Kasumi-1 (cell line): ENCODE measurements around the gene IFT172.
A peak's percentile ranks its signal among the peaks of the same experiment; 100 is the strongest.
"Not testable (repeated sequence)": the region's sequence is repeated elsewhere in the genome, so short reads cannot be mapped to it uniquely, and the experiment has no call there.

Experiments
- DNase-seq, 2 experiments: peaks; one replicate each; lab custom pipeline; 2025; lab: John Stamatoyannopoulos, UW

Gene IFT172

GRCh38 chr2:27428213-27428977 lies 61.1 kb downstream of the IFT172 start, which contains the start of gene NRBP1:
NRBP1 (plus strand) TSS chr2:27428631; CDS start chr2:27433274, 4,643 bp downstream.
- peak; percentile 87 to 88 for DNase-seq

GRCh38 chr2:27427863-27428212 lies 61.7 kb downstream of the IFT172 start:
- no peak for DNase-seq

- DNase-seq, result not testable (repeated sequence)
Measured at GRCh38 chr2:27425039-27425438, 64.5 kb downstream of the IFT172 start.

GRCh38 chr2:27422958-27423357 lies 66.6 kb downstream of the IFT172 start:
- DNase-seq, result no peak

- no peak for DNase-seq
Measured at GRCh38 chr2:27421660-27422250, 67.8 kb downstream of the IFT172 start.

GRCh38 chr2:27420996-27421395 lies 68.5 kb downstream of the IFT172 start:
- DNase-seq, result no peak

GRCh38 chr2:27416151-27416550 lies 73.4 kb downstream of the IFT172 start:
- no peak for DNase-seq

GRCh38 chr2:27412419-27413152 lies 77.0 kb downstream of the IFT172 start:
- DNase-seq, result no peak

- peak; percentile 88 to 92 for DNase-seq
Measured at GRCh38 chr2:27409321-27410073, 80.0 kb downstream of the IFT172 start, which contains the start of gene PPM1G. PPM1G (minus strand) TSS chr2:27409591; CDS start chr2:27409422, 169 bp downstream.

- peak; percentile 22 to 33 for DNase-seq
Measured at GRCh38 chr2:27408601-27409320, 80.8 kb downstream of the IFT172 start.

- DNase-seq, result peak; percentile 35 to 46
Measured at GRCh38 chr2:27407798-27408491, 81.6 kb downstream of the IFT172 start.

- DNase-seq, result no peak
Measured at GRCh38 chr2:27400348-27401135, 89.0 kb downstream of the IFT172 start.

GRCh38 chr2:27398962-27399361 lies 90.6 kb downstream of the IFT172 start:
- no peak for DNase-seq
